Measurements from ENCODE around the gene LRP2. TPM values are rescaled to one million over a fixed set of nuclear protein-coding genes. Genes with fewer than 3 reads are reported as not detected.

LRP2 gene
- total and polyA plus RNA-seq, 10 of the 15 experiments (the other 5 are each of a cell fraction or from before 2014, with no cell fraction given) = 0.01 to 0.19 (median 0.06) TPM; not detected in 5

DNA sequence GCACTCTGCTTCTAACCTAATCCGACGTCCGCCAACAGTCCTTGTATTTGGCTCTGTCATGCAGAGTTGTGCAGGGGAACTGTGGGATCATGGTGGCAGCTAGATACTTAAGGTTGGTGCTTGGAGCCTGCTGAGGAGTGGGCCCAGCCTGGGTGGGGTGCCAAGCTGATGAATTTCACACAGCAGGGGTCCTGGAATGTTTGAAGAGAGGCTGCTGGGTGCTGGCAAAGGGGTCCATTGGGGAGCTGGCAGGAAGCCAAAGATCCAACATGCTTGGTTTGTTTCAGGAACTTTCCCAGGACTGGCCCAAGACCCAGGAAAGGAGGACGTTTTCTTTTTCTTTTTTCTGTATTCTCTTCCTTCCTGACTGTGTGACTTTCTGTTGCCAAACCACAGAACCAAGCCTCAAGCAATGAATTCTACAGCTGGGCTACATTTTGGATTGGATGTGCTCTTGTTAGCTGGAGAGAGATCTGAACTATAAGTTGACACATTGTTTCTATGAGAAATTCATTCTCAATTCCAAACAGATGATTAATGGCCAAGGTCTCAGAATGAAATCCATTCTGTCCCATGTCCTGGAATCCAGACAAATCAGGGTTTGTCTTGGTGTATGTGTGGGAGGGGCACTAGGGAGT lies 243.1 kb downstream of the LRP2 start:
- in situ Hi-C loops (cut with MboI) = loop anchor here (25.0 kb wide), 1 partner anchor 793 kb away; no protein-coding TSS in a partner anchor
- TF ChIP-seq, protein P1, sequence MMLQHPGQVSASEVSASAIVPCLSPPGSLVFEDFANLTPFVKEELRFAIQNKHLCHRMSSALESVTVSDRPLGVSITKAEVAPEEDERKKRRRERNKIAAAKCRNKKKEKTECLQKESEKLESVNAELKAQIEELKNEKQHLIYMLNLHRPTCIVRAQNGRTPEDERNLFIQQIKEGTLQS (IDR thresholded peaks at IDR 0.05; ENCODE audit: borderline replicate concordance, extremely low read depth, low read depth, low read length) = no peak
- TF ChIP-seq, protein P2, sequence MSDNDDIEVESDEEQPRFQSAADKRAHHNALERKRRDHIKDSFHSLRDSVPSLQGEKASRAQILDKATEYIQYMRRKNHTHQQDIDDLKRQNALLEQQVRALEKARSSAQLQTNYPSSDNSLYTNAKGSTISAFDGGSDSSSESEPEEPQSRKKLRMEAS (IDR thresholded peaks at IDR 0.05; ENCODE audit: low read depth, low read length) = no peak
- TF ChIP-seq SMC3 (IDR thresholded peaks at IDR 0.05; ENCODE audit: borderline replicate concordance, low read length) (no peak), STAT1 (conservative IDR thresholded peaks at IDR 0.05) (no peak), SREBF2 (IDR thresholded peaks at IDR 0.05; ENCODE audit: low read length) (no peak), RFX5 (IDR thresholded peaks at IDR 0.05; ENCODE audit: low read depth, low read length) (no peak), SMAD1 (IDR thresholded peaks at IDR 0.05; ENCODE audit: low read depth, partially characterized antibody) (no peak), ATF7 (IDR thresholded peaks at IDR 0.05; ENCODE audit: low read depth) (no peak), TCF3 (IDR thresholded peaks at IDR 0.05; ENCODE audit: borderline replicate concordance, insufficient read depth, low read depth, low read length) (no peak), POLR2AphosphoS2 (IDR thresholded peaks at IDR 0.05; ENCODE audit: low read depth, low read length) (no peak), PML (IDR thresholded peaks at IDR 0.05; ENCODE audit: low read length) (no peak)
- TF ChIP-seq, protein P3, sequence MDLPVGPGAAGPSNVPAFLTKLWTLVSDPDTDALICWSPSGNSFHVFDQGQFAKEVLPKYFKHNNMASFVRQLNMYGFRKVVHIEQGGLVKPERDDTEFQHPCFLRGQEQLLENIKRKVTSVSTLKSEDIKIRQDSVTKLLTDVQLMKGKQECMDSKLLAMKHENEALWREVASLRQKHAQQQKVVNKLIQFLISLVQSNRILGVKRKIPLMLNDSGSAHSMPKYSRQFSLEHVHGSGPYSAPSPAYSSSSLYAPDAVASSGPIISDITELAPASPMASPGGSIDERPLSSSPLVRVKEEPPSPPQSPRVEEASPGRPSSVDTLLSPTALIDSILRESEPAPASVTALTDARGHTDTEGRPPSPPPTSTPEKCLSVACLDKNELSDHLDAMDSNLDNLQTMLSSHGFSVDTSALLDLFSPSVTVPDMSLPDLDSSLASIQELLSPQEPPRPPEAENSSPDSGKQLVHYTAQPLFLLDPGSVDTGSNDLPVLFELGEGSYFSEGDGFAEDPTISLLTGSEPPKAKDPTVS (IDR thresholded peaks at IDR 0.05; ENCODE audit: low read depth, low read length) = no peak
- TF ChIP-seq, protein P4, sequence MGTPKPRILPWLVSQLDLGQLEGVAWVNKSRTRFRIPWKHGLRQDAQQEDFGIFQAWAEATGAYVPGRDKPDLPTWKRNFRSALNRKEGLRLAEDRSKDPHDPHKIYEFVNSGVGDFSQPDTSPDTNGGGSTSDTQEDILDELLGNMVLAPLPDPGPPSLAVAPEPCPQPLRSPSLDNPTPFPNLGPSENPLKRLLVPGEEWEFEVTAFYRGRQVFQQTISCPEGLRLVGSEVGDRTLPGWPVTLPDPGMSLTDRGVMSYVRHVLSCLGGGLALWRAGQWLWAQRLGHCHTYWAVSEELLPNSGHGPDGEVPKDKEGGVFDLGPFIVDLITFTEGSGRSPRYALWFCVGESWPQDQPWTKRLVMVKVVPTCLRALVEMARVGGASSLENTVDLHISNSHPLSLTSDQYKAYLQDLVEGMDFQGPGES (IDR thresholded peaks at IDR 0.05) = no peak
- TF ChIP-seq, protein P5, sequence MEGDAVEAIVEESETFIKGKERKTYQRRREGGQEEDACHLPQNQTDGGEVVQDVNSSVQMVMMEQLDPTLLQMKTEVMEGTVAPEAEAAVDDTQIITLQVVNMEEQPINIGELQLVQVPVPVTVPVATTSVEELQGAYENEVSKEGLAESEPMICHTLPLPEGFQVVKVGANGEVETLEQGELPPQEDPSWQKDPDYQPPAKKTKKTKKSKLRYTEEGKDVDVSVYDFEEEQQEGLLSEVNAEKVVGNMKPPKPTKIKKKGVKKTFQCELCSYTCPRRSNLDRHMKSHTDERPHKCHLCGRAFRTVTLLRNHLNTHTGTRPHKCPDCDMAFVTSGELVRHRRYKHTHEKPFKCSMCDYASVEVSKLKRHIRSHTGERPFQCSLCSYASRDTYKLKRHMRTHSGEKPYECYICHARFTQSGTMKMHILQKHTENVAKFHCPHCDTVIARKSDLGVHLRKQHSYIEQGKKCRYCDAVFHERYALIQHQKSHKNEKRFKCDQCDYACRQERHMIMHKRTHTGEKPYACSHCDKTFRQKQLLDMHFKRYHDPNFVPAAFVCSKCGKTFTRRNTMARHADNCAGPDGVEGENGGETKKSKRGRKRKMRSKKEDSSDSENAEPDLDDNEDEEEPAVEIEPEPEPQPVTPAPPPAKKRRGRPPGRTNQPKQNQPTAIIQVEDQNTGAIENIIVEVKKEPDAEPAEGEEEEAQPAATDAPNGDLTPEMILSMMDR (IDR thresholded peaks at IDR 0.05 in 2 of 3, conservative IDR thresholded peaks at IDR 0.05 in 1 of 3; ENCODE audit: control insufficient read depth in 2 of 3, extremely low read depth in 1 of 3, insufficient read depth in 1 of 3, low read depth in 3 of 3, low read length in 3 of 3) = no peak
- TF ChIP-seq, protein P6, sequence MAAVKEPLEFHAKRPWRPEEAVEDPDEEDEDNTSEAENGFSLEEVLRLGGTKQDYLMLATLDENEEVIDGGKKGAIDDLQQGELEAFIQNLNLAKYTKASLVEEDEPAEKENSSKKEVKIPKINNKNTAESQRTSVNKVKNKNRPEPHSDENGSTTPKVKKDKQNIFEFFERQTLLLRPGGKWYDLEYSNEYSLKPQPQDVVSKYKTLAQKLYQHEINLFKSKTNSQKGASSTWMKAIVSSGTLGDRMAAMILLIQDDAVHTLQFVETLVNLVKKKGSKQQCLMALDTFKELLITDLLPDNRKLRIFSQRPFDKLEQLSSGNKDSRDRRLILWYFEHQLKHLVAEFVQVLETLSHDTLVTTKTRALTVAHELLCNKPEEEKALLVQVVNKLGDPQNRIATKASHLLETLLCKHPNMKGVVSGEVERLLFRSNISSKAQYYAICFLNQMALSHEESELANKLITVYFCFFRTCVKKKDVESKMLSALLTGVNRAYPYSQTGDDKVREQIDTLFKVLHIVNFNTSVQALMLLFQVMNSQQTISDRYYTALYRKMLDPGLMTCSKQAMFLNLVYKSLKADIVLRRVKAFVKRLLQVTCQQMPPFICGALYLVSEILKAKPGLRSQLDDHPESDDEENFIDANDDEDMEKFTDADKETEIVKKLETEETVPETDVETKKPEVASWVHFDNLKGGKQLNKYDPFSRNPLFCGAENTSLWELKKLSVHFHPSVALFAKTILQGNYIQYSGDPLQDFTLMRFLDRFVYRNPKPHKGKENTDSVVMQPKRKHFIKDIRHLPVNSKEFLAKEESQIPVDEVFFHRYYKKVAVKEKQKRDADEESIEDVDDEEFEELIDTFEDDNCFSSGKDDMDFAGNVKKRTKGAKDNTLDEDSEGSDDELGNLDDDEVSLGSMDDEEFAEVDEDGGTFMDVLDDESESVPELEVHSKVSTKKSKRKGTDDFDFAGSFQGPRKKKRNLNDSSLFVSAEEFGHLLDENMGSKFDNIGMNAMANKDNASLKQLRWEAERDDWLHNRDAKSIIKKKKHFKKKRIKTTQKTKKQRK (IDR thresholded peaks at IDR 0.05; ENCODE audit: low read depth, low read length) = no peak

More for the DNA sequence above, 243.1 kb downstream of the LRP2 start:
- no peak overlapping the region for H3K4me3 ChIP-seq
- ChIA-PET CTCF (interaction anchor here (0.8 kb wide), 1 partner anchor 10 kb away, joined by 4 read pairs; no protein-coding TSS in a partner anchor), POLR2A (no interaction called here), SMC1A (ENCODE audit: uncharacterized antibody, unreplicated experiment) (no interaction called here), RAD21 (ENCODE audit: unreplicated experiment) (no interaction called here)
- no peak overlapping the region for H3K9ac ChIP-seq (ENCODE audit: control insufficient read depth, insufficient read depth, low read length)
- 33% methylated on average over 4 of the region's 4 CpGs for WGBS (ENCODE audit: insufficient coverage, insufficient replicate concordance, low lambda C conversion rate, missing lambda C conversion rate)
- H3K4me2 ChIP-seq (ENCODE audit: control insufficient read depth, insufficient read depth) = no peak overlapping the region
- no TSS peak for BruUV-seq (replicated peaks)
- no peak for FAIRE-seq
- intact Hi-C loops (cut with micrococcal nuclease; ENCODE audit: unreplicated experiment) = no loop called here
- H2AFZ ChIP-seq (ENCODE audit: control insufficient read depth, low read depth, low read length) = no peak overlapping the region
- ATAC-seq = no peak
- no peaks in the 10 kb centered on the region for H3K36me3 ChIP-seq (ENCODE audit: control insufficient read depth in 2 of 2, insufficient read depth in 2 of 2, low read length in 1 of 2)
- H4K20me1 ChIP-seq (ENCODE audit: control insufficient read depth, insufficient read depth) = no peaks in the 10 kb centered on the region
- DNase-seq (ENCODE audit: low read depth, low spot score) = no peak
- H3K79me2 ChIP-seq (ENCODE audit: control insufficient read depth, insufficient read depth, low read length) = no peaks in the 10 kb centered on the region
- no peaks in the 10 kb centered on the region for H3K9me3 ChIP-seq (replicated peaks; ENCODE audit: control insufficient read depth, insufficient read depth, low read length)
- H3K27ac ChIP-seq (ENCODE audit: control insufficient read depth, insufficient read depth) = no peak overlapping the region
- peaks cover 0 to 3% of the 10 kb centered on the region in 2 experiments; a peak in 3 of 4 replicates for H3K27me3 ChIP-seq (replicated peaks in 1 of 2; ENCODE audit: control insufficient read depth in 2 of 2, insufficient read depth in 2 of 2, low read length in 1 of 2)
- H3K4me1 ChIP-seq (ENCODE audit: control insufficient read depth, insufficient read depth, low read length) = no peaks in the 10 kb centered on the region

Data from GM12878 (cell line).